PC-3 (cell line): ENCODE measurements around the gene CARD19.

Source experiments
- EZH2phosphoT487 ChIP-seq: fragments of 300-600 bp; sonication (generic); IDR thresholded peaks from 2 replicates; pipeline ENCODE4 v1.6.1; 2018; ENCODE audit warnings: mild to moderate bottlenecking, antibody characterized with exemption, low read length, borderline replicate concordance
- TF ChIP-seq, protein P1 (sequence below): fragments of 300-600 bp; sonication (generic); conservative IDR thresholded peaks from 2 replicates; pipeline ENCODE4 v1.5.1; 2017; ENCODE audit warnings: antibody characterized with exemption, low read depth, mild to moderate bottlenecking, low read length

DNA sequence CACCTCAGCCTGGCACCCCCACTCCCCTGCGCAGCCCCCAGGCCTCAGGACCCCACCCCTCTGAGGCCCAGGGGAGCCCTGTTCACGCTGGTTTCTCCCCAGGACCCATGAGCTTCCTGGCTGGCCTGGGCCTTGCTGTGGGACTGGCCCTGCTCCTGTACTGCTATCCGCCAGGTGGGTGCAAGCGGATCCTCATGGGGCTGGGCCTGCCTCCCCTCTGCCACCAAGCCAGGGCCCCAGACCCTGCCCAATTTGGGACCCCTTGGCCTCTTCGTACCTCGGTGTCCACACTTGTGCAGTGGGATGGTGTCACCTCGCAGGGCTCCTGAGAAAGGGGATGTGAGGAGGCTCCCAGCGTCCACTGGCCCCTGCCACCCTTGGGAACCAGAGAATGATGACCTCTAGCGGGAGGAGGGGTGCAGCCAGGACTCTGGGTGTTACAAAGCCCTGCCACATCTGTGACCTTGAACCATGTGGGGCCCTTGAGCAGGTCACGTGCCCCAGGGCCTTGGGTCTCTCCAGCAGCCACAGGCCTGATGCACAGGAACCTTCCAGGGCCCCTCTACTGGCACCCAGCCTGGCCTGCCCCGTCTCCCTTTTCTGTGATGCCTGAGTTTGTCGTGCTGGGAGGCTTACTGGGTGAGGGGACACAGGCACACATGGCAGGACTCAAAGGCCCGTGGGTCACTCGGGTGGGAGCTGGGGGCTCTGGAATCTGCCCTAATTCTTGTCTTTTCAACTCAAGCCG, 16.3 kb downstream of the CARD19 start:
- TF ChIP-seq EZH2phosphoT487 = no peak
- TF ChIP-seq, protein P1, sequence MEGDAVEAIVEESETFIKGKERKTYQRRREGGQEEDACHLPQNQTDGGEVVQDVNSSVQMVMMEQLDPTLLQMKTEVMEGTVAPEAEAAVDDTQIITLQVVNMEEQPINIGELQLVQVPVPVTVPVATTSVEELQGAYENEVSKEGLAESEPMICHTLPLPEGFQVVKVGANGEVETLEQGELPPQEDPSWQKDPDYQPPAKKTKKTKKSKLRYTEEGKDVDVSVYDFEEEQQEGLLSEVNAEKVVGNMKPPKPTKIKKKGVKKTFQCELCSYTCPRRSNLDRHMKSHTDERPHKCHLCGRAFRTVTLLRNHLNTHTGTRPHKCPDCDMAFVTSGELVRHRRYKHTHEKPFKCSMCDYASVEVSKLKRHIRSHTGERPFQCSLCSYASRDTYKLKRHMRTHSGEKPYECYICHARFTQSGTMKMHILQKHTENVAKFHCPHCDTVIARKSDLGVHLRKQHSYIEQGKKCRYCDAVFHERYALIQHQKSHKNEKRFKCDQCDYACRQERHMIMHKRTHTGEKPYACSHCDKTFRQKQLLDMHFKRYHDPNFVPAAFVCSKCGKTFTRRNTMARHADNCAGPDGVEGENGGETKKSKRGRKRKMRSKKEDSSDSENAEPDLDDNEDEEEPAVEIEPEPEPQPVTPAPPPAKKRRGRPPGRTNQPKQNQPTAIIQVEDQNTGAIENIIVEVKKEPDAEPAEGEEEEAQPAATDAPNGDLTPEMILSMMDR = no peak
